ENCODE measurements around the gene TRIM31. TPM values are rescaled to one million over a fixed set of nuclear protein-coding genes. Genes with fewer than 3 reads are reported as not detected.

Gene TRIM31
- total RNA-seq, 1 donor from 2014 or later: not detected

DNA sequence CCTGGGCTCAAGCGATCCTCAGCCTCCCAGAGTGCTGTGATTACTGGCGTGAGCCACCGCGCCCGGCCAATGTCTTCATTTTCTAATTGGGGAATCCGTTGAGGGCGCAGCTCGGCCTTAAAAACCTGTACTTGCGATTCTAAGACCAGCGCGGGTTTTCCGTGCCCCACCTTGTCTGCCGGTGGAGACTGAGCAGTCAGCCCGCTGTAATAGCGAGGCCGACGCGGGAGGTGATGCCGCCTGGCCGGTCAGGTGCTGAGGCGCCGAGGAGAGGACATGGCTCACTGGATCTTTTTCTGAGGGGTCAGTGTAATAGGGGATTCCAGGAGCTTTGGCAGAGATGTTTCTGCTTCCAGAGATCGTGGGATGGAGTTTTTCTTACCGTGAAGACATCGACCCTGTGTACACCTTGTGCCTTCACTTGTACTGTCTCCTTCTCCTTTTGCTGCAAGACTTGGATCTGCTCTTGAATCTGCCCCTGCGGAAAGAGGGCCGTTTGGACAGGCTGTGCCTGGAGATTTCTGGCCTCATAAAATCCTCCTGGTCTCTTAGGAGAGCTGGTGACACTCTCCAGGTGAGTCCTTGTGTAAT lies 1.5 kb downstream of the TRIM31 start:
- peaks cover 74% of the 10 kb centered on the region for H3K27me3 Mint-ChIP-seq

DNA sequence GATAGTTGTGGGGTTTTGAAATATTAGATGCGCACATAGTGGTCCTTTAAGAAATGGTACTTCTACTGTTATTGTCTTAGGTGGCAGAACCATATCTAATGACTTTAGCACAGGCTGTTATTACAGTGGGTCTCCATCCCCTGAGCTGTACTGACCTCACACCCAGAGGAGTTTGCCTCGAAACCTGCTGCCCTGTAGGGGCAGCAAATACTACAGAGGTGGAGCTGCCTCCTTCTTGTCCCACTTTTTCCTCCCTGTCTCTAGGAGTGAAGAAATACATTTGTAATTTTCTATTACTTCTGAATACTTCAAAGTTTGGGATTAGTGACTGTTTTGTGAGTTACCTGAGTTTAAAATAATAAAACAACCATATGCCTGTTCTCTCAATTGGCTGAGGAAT lies 8.2 kb downstream of the TRIM31 start:
- no peak for DNase-seq (ENCODE audit: low spot score, unreplicated experiment)
- Mint-ChIP-seq H3K4me1 (ENCODE audit: low read depth) (peaks cover 12% of the 10 kb centered on the region), H3K36me3 (ENCODE audit: insufficient read depth) (no peaks in the 10 kb centered on the region), H3K4me3 (ENCODE audit: low read depth) (no peak overlapping the region), H3K27ac (no peak overlapping the region), H3K9me3 (ENCODE audit: low read depth) (no peaks in the 10 kb centered on the region), H3K27me3 (peaks cover 75% of the 10 kb centered on the region)
- TF ChIP-seq, protein P1, sequence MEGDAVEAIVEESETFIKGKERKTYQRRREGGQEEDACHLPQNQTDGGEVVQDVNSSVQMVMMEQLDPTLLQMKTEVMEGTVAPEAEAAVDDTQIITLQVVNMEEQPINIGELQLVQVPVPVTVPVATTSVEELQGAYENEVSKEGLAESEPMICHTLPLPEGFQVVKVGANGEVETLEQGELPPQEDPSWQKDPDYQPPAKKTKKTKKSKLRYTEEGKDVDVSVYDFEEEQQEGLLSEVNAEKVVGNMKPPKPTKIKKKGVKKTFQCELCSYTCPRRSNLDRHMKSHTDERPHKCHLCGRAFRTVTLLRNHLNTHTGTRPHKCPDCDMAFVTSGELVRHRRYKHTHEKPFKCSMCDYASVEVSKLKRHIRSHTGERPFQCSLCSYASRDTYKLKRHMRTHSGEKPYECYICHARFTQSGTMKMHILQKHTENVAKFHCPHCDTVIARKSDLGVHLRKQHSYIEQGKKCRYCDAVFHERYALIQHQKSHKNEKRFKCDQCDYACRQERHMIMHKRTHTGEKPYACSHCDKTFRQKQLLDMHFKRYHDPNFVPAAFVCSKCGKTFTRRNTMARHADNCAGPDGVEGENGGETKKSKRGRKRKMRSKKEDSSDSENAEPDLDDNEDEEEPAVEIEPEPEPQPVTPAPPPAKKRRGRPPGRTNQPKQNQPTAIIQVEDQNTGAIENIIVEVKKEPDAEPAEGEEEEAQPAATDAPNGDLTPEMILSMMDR (IDR thresholded peaks at IDR 0.05; ENCODE audit: unreplicated experiment): no peak

More for the DNA sequence above, 1.5 kb downstream of the TRIM31 start:
- no peak for DNase-seq (ENCODE audit: low spot score, unreplicated experiment)
- Mint-ChIP-seq H3K36me3 (ENCODE audit: insufficient read depth) (no peaks in the 10 kb centered on the region), H3K9me3 (ENCODE audit: low read depth) (no peaks in the 10 kb centered on the region), H3K27ac (no peak overlapping the region), H3K4me3 (ENCODE audit: low read depth) (no peak overlapping the region), H3K4me1 (ENCODE audit: low read depth) (no peaks in the 10 kb centered on the region)
- TF ChIP-seq, protein P1 (IDR thresholded peaks at IDR 0.05; ENCODE audit: unreplicated experiment): no peak

DNA sequence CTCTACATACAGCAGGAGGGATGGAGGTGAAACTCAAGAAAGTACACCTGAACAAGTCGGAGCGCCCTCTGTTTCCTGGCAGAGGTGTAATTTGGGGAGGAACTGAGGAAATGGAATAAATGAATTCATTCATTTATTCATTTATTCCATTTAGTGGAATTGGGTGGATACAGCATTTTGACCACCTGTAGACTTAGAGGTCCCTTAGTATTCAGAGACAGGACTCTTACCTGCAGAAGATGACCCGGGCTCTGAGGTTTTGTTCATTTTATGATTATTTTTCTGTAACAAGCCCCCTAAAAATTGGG lies 9.1 kb downstream of the TRIM31 start:
- TF ChIP-seq, protein P1 (IDR thresholded peaks at IDR 0.05; ENCODE audit: unreplicated experiment): no peak
- H3K27ac Mint-ChIP-seq: no peak overlapping the region
- no peaks in the 10 kb centered on the region for H3K9me3 Mint-ChIP-seq (ENCODE audit: low read depth)
- peaks cover 12% of the 10 kb centered on the region for H3K4me1 Mint-ChIP-seq (ENCODE audit: low read depth)
- H3K36me3 Mint-ChIP-seq (ENCODE audit: insufficient read depth): no peaks in the 10 kb centered on the region
- H3K27me3 Mint-ChIP-seq: peaks cover 79% of the 10 kb centered on the region
- DNase-seq (ENCODE audit: low spot score, unreplicated experiment): no peak
- peak overlapping the region; percentile 62 for H3K4me3 Mint-ChIP-seq (ENCODE audit: low read depth)

DNA sequence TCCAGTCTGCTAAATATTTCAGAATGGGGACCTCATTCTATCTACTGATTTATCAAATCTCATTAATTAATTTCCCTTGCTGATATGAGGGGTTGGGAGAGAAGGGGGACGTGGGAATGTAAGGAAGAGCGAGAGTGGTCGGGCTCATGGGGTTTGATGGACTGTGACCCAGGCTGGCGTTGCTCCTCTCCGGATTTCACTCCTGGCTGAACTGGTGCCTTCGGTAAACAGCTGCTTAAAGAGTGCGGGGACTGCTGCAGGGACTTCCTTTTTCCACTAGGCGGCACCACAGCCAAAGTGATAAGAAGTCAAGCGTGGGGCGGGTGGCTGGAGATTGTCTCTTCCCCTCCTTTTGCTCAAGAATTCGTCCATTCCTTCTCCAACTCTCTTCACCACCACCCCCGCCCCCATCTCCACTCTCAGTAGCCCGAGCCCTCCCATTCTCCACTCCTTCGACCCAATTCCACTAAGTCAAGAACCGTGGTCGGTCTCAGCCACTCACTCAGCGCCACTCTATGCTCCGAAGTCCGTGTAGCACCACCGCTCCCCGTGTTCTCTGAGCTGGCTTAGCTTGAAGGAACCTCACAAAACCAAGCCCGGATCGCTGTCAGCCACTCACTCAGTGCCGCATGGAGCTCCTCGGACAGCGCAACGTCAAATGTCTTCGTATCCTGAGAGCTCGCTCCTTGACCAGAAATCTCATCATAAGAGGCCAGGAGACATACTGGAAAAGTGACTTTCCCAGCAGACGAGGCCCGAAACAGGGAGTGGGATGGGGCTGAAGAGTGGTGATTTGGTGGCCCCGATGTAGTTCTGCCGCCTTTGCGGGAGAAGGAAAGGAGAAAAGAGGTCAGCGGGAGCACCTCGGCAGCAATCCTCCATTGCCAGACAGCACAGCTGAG lies 9.7 kb downstream of the TRIM31 start:
- Mint-ChIP-seq H3K27me3 (peaks cover 80% of the 10 kb centered on the region), H3K36me3 (ENCODE audit: insufficient read depth) (no peaks in the 10 kb centered on the region), H3K9me3 (ENCODE audit: low read depth) (no peaks in the 10 kb centered on the region), H3K4me1 (ENCODE audit: low read depth) (peaks cover 12% of the 10 kb centered on the region), H3K27ac (peak overlapping the region; percentile 35), H3K4me3 (ENCODE audit: low read depth) (peak overlapping the region; percentile 62)
- peak; percentile 62 for DNase-seq (ENCODE audit: low spot score, unreplicated experiment)
- TF ChIP-seq, protein P1 (IDR thresholded peaks at IDR 0.05; ENCODE audit: unreplicated experiment): peak; percentile 77

DNA sequence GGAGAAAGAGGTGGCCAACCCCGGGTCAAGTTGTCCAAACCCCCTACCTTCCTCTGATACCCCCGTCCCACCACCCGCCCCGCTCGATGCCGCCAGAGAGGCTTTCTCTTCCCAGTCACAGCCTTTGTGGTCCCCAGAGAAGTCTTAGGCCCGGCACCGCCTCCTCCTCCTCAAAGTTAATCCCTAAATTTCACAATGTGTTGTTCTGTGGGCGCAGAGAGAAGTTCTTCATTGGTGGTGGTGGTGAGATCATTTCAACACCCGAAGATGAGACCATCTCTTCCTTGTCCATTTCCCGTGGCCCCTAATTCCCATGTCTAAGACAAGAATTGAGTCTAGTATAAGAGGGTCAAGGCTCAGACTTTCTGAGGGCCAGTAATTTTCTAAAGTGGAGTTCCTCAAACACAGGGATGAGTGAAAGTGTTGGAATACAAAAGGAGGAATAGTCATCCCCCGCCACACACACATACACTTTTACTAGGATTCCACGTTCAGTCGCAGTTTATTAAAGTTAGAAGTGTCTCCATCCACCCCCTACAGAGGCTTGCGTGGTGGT lies 10.4 kb downstream of the TRIM31 start:
- Mint-ChIP-seq H3K4me1 (ENCODE audit: low read depth) (peaks cover 12% of the 10 kb centered on the region), H3K27ac (no peak overlapping the region), H3K9me3 (ENCODE audit: low read depth) (no peaks in the 10 kb centered on the region), H3K27me3 (peaks cover 80% of the 10 kb centered on the region), H3K4me3 (ENCODE audit: low read depth) (peak overlapping the region; percentile 47), H3K36me3 (ENCODE audit: insufficient read depth) (no peaks in the 10 kb centered on the region)
- no peak for DNase-seq (ENCODE audit: low spot score, unreplicated experiment)
- TF ChIP-seq, protein P1 (IDR thresholded peaks at IDR 0.05; ENCODE audit: unreplicated experiment): no peak
